Cardiac muscle cell (in vitro differentiated cells and primary cell): ENCODE results near the gene NHSL1. TPM values are rescaled to one million over a fixed set of nuclear protein-coding genes. Genes with fewer than 3 reads are reported as not detected.

ENCODE experiments used
- DNase-seq, 2 donors: peaks; one replicate each; pipeline versions ENCODE4 v3.0.0 to v3.0.0-alpha.2; 2010 to 2017; ENCODE audit warnings: low read depth in 1 of 2, low spot score in 1 of 2
- H3K27ac ChIP-seq: fragments of 200-600 bp; sonication (generic); 2 replicates; pipeline ENCODE4 v1.5.1; 2016
- H3K27me3 ChIP-seq: fragments of 200-600 bp; sonication (generic); 2 replicates; pipeline ENCODE4 v1.6.0; 2016; ENCODE audit warnings: control low read depth
- H3K36me3 ChIP-seq: fragments of 200-600 bp; sonication (generic); 2 replicates; pipeline ENCODE4 v1.5.1; 2016; ENCODE audit warnings: control low read depth
- H3K4me1 ChIP-seq: fragments of 200-600 bp; sonication (generic); 2 replicates; pipeline ENCODE4 v1.8.1; 2017; ENCODE audit warnings: low read depth, mild to moderate bottlenecking, mixed run types
- H3K4me3 ChIP-seq: fragments of 200-600 bp; sonication (generic); 2 replicates; pipeline ENCODE4 v1.5.1; 2016; ENCODE audit warnings: mild to moderate bottlenecking
- H3K9me3 ChIP-seq: fragments of 200-600 bp; sonication (generic); 2 replicates; pipeline ENCODE4 v1.5.1; 2017; ENCODE audit warnings: low read depth, mild to moderate bottlenecking, control low read depth
- CTCF ChIP-seq: IDR thresholded peaks from 2 replicates; pipeline ENCODE4 v1.5.1; 2012; ENCODE audit warnings: low read depth, mild to moderate bottlenecking, low read length
- polyA plus RNA-seq: library from polyadenylated mRNA; unstranded; fragments of >200 nt; fragmentation: Nextera tagmentation; extraction: Ambion mirVana; gene quantifications from 2 replicates; pipeline ENCODE4 v1.2.1, GENCODE V29; 2016
- total RNA-seq: library from RNA; depleted of rRNA; stranded (reverse); fragments of >200 nt; gene quantifications from 2 replicates; pipeline ENCODE4 v1.2.3, GENCODE V29; 2016

The NHSL1 gene
- total and polyA plus RNA-seq, 2 experiments from 2014 or later, result 6.0 to 11.3 TPM

- Histone ChIP-seq H3K4me1 (no peaks in the 10 kb centered on the region), H3K27me3 (no peaks in the 10 kb centered on the region), H3K9me3 (no peaks in the 10 kb centered on the region), H3K27ac (no peak overlapping the region), H3K4me3 (no peak overlapping the region), H3K36me3 (no peaks in the 10 kb centered on the region)
- no peak for TF ChIP-seq CTCF
- no peak for DNase-seq
These were observed 78.9 kb downstream of the NHSL1 start for GRCh38 chr6:138420356-138420755.

- H3K4me3 ChIP-seq, result no peak overlapping the region
- no peak overlapping the region for H3K27ac ChIP-seq
- TF ChIP-seq CTCF, result no peak
- DNase-seq, result no peak
- no peaks in the 10 kb centered on the region for H3K9me3 ChIP-seq
- H3K36me3 ChIP-seq, result no peaks in the 10 kb centered on the region
- H3K27me3 ChIP-seq, result no peaks in the 10 kb centered on the region
- no peaks in the 10 kb centered on the region for H3K4me1 ChIP-seq
These were observed 79.5 kb downstream of the NHSL1 start for GRCh38 chr6:138419766-138420165.

GRCh38 chr6:138418118-138418742 is 81.1 kb downstream of the NHSL1 start:
- no peak overlapping the region for H3K4me3 ChIP-seq
- H3K27me3 ChIP-seq, result no peaks in the 10 kb centered on the region
- no peak overlapping the region for H3K27ac ChIP-seq
- TF ChIP-seq CTCF, result no peak
- no peaks in the 10 kb centered on the region for H3K4me1 ChIP-seq
- no peaks in the 10 kb centered on the region for H3K9me3 ChIP-seq
- no peak for DNase-seq
- peaks cover 4% of the 10 kb centered on the region for H3K36me3 ChIP-seq

GRCh38 chr6:138417493-138418117 is 81.7 kb downstream of the NHSL1 start:
- no peak for TF ChIP-seq CTCF
- Histone ChIP-seq H3K27me3 (no peaks in the 10 kb centered on the region), H3K9me3 (no peaks in the 10 kb centered on the region), H3K27ac (no peak overlapping the region), H3K4me1 (no peaks in the 10 kb centered on the region), H3K4me3 (no peak overlapping the region), H3K36me3 (peaks cover 9% of the 10 kb centered on the region)
- no peak for DNase-seq

GRCh38 chr6:138416206-138416605 is 83.1 kb downstream of the NHSL1 start:
- no peaks in the 10 kb centered on the region for H3K4me1 ChIP-seq
- H3K27me3 ChIP-seq, result no peaks in the 10 kb centered on the region
- TF ChIP-seq CTCF, result no peak
- H3K4me3 ChIP-seq, result no peak overlapping the region
- no peaks in the 10 kb centered on the region for H3K9me3 ChIP-seq
- DNase-seq, result no peak
- peaks cover 17% of the 10 kb centered on the region for H3K36me3 ChIP-seq
- no peak overlapping the region for H3K27ac ChIP-seq
